Measurements from ENCODE around the gene CTBP2.
"Not testable (repeated sequence)": the region's sequence is repeated elsewhere in the genome, so short reads cannot be mapped to it uniquely, and the experiment has no call there.

The CTBP2 gene

GRCh38 chr10:125082881-125083575 lies 77.3 kb downstream of the CTBP2 start:
- no peak for DNase-seq

GRCh38 chr10:125082471-125082870 lies 77.9 kb downstream of the CTBP2 start:
- not testable (repeated sequence) for DNase-seq

- no peak for DNase-seq
Measured at GRCh38 chr10:125081931-125082330, 78.4 kb downstream of the CTBP2 start.

GRCh38 chr10:125080984-125081383 lies 79.4 kb downstream of the CTBP2 start:
- no peak for DNase-seq

GRCh38 chr10:125080296-125080695 lies 80.1 kb downstream of the CTBP2 start:
- no peak for DNase-seq

- DNase-seq, result no peak
Measured at GRCh38 chr10:125079091-125079600, 81.2 kb downstream of the CTBP2 start.

- no peak for DNase-seq
Measured at GRCh38 chr10:125076891-125077541, 83.3 kb downstream of the CTBP2 start.

- no peak for DNase-seq
Measured at GRCh38 chr10:125076121-125076825, 84.1 kb downstream of the CTBP2 start.

- no peak for DNase-seq
Measured at GRCh38 chr10:125073996-125074395, 86.4 kb downstream of the CTBP2 start.

- DNase-seq, result no peak
Measured at GRCh38 chr10:125072794-125073193, 87.6 kb downstream of the CTBP2 start.

GRCh38 chr10:125071008-125071407 lies 89.4 kb downstream of the CTBP2 start:
- DNase-seq, result no peak

GRCh38 chr10:125068406-125068805 lies 92.0 kb downstream of the CTBP2 start:
- DNase-seq, result no peak

GRCh38 chr10:125067764-125068163 lies 92.6 kb downstream of the CTBP2 start:
- no peak for DNase-seq

GRCh38 chr10:125066764-125067450 lies 93.5 kb downstream of the CTBP2 start:
- no peak for DNase-seq

GRCh38 chr10:125064681-125065492 lies 95.5 kb downstream of the CTBP2 start:
- DNase-seq, result no peak

GRCh38 chr10:125063256-125063925 lies 97.0 kb downstream of the CTBP2 start:
- DNase-seq, result no peak

GRCh38 chr10:125062914-125063230 lies 97.5 kb downstream of the CTBP2 start:
- DNase-seq, result no peak

GRCh38 chr10:125062227-125062913 lies 98.0 kb downstream of the CTBP2 start:
- DNase-seq, result no peak

- DNase-seq, result no peak
Measured at GRCh38 chr10:125061557-125062226, 98.7 kb downstream of the CTBP2 start.

- peak; percentile 32 for DNase-seq
Measured at GRCh38 chr10:125060826-125061556, 99.4 kb downstream of the CTBP2 start.
